GM12892 (cell line): Measurements from ENCODE around the gene ZDHHC13.

Experiments
- POLR2A ChIP-seq: IDR thresholded peaks from 2 replicates; pipeline ENCODE4 v1.6.1; 2011; ENCODE audit warnings: low read depth, low read length, control low read depth
- POLR2AphosphoS5 ChIP-seq: IDR thresholded peaks from 2 replicates; pipeline ENCODE4 v1.6.1; 2011; ENCODE audit warnings: low read depth, low read length, control low read depth

GRCh38 chr11:19080579-19080993 lies 36.4 kb upstream of the ZDHHC13 start:
- TF ChIP-seq POLR2A, result no peak
- TF ChIP-seq POLR2AphosphoS5, result no peak
